Measurements from ENCODE around the gene ISG15.
"Not testable (repeated sequence)": the region's sequence is repeated elsewhere in the genome, so short reads cannot be mapped to it uniquely, and the experiment has no call there.

Gene ISG15

GRCh38 chr1:991275-991674 is 22.0 kb upstream of the ISG15 start:
- H3K9ac ChIP-seq (ENCODE audit: low read length); H3K36me3 ChIP-seq (ENCODE audit: control insufficient read depth, low read depth, low read length); H3K27ac ChIP-seq (ENCODE audit: low read length); H3K9me3 ChIP-seq (ENCODE audit: control insufficient read depth, low read depth, low read length); H3K4me1 ChIP-seq (ENCODE audit: control insufficient read depth, low read depth, low read length); H3K4me3 ChIP-seq (ENCODE audit: low read length): not testable (repeated sequence)
- H3K27me3 ChIP-seq (ENCODE audit: control insufficient read depth, insufficient read depth, low read length) = peaks cover 93% of the 10 kb centered on the region

DNA sequence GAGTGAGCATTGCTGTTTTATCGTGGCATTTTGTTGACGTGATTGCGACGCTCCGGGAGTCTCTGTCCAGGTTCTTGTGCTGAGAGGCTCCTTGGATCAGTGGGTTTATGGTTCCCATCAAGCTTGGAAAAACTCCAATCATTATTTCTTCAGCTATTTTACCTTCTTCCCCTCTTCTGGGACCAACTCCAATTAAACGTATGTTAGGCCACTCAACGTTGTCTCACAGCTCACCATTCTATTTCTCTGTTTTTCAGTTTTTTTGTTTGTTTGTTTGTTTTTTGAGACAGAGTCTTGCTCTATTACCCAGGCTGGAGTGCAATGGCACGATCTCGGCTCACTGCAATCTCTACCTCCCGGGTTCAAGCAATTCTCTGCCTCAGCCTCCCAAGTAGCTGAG is 21.4 kb upstream of the ISG15 start:
- Histone ChIP-seq H3K27ac (ENCODE audit: low read length) (no peak overlapping the region), H3K27me3 (ENCODE audit: control insufficient read depth, insufficient read depth, low read length) (peaks cover 94% of the 10 kb centered on the region), H3K9me3 (ENCODE audit: control insufficient read depth, low read depth, low read length) (no peaks in the 10 kb centered on the region), H3K9ac (ENCODE audit: low read length) (no peak overlapping the region), H3K36me3 (ENCODE audit: control insufficient read depth, low read depth, low read length) (no peaks in the 10 kb centered on the region), H3K4me3 (ENCODE audit: low read length) (no peak overlapping the region), H3K4me1 (ENCODE audit: control insufficient read depth, low read depth, low read length) (no peaks in the 10 kb centered on the region)

DNA sequence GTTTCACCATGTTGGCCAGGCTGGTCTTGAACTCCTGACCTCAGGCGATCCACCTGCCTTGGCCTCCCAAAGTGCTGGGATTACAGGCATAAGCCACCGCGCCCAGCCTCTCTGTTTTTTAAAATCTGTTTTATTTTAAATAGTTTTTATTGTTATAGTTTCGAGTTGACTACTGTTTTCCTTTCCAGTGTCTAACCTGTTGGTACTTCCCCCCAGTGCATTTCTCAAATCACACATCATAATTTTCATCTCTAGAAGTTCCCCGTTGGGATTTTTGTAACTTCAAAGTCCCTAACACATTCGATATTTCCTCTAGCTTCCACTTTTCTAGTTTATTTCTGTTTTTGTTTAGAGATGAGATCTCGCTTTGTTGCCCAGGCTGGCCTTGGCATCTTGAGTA is 20.9 kb upstream of the ISG15 start:
- Histone ChIP-seq H3K27me3 (ENCODE audit: control insufficient read depth, insufficient read depth, low read length) (peaks cover 97% of the 10 kb centered on the region), H3K9me3 (ENCODE audit: control insufficient read depth, low read depth, low read length) (no peaks in the 10 kb centered on the region), H3K9ac (ENCODE audit: low read length) (no peak overlapping the region), H3K36me3 (ENCODE audit: control insufficient read depth, low read depth, low read length) (no peaks in the 10 kb centered on the region), H3K4me1 (ENCODE audit: control insufficient read depth, low read depth, low read length) (no peaks in the 10 kb centered on the region), H3K4me3 (ENCODE audit: low read length) (no peak overlapping the region), H3K27ac (ENCODE audit: low read length) (no peak overlapping the region)

DNA sequence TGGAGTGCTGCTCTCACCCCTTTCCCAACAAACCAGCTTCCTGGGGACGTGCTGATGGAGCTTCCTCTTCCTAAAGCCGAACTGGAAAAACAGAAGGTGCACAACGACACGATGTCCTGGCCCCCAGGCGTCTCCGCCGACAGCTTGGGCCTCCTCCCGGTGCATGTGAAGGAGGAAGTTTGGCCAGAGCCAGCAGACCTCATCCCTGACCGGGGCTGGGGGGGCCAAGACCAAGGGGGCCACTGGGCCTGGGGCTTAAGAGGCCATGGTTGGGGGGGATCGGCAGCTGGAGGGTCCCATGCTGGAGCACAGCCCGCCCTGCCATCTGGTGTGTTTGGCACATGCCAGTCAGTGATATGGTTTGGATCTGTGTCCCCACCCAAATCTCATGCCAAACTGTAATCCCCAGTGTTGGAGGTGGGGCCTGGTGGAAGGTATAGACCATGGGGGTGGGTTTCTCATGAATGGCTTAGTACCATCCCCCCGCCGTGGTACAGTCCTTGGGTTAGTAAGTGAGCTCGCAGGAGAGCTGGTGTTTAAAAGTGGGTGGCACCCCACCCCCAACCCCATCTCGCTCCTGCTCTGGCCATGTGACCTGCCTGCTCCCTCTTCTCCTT is 19.8 kb upstream of the ISG15 start:
- no peaks in the 10 kb centered on the region for H3K36me3 ChIP-seq (ENCODE audit: control insufficient read depth, low read depth, low read length)
- no peak overlapping the region for H3K4me3 ChIP-seq (ENCODE audit: low read length)
- H3K4me1 ChIP-seq (ENCODE audit: control insufficient read depth, low read depth, low read length) = no peaks in the 10 kb centered on the region
- H3K27ac ChIP-seq (ENCODE audit: low read length) = no peak overlapping the region
- no peak overlapping the region for H3K9ac ChIP-seq (ENCODE audit: low read length)
- peaks cover 97% of the 10 kb centered on the region for H3K27me3 ChIP-seq (ENCODE audit: control insufficient read depth, insufficient read depth, low read length)
- no peaks in the 10 kb centered on the region for H3K9me3 ChIP-seq (ENCODE audit: control insufficient read depth, low read depth, low read length)

- H3K36me3 ChIP-seq (ENCODE audit: control insufficient read depth, low read depth, low read length); H3K9me3 ChIP-seq (ENCODE audit: control insufficient read depth, low read depth, low read length): not testable (repeated sequence)
- peaks cover 97% of the 10 kb centered on the region for H3K27me3 ChIP-seq (ENCODE audit: control insufficient read depth, insufficient read depth, low read length)
These were observed 18.8 kb upstream of the ISG15 start for GRCh38 chr1:994546-994945.

DNA sequence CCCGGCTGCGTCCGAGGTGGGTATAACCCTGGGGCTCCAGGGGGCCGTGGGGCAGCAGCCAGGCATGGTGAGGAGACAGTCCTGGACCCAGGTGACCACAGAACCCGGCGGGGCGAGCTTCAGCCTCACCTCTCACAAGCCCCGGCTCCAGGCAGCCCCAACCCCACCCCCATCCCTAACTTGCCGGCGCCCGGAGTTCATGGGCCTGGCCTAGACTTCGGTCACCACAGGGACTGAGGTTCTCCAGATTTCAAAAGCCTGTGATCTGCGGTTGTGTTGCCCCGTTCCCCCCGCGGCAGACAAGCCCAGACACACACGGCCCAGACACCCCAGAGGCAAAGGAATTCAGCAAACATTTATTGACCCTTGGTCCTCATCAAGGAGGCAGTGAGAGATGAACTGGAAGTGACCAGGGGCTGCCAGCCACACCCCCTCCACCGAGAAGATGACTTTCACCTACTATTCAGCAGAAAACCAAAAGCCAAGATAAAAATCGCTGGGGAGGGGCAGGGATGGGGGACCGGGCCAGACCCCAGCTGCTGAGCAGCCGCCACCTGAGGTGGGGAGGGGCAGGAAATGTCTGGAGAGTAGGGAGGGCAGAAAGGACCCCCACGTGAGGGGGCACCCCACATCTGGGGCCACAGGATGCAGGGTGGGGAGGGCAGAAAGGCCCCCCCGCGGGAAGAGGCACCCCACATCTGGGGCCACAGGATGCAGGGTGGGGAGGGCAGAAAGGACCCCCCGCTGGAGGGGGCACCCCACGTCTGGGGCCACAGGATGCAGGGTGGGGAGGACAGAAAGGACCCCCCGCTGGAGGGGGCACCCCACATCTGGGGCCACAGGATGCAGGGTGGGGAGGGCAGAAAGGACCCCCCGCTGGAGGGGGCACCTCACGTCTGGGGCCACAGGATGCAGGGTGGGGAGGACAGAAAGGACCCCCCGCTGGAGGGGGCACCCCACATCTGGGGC is 17.3 kb upstream of the ISG15 start:
- H3K27ac ChIP-seq (ENCODE audit: low read length) = no peak overlapping the region
- H3K36me3 ChIP-seq (ENCODE audit: control insufficient read depth, low read depth, low read length) = no peaks in the 10 kb centered on the region
- H3K27me3 ChIP-seq (ENCODE audit: control insufficient read depth, insufficient read depth, low read length) = peaks cover 98% of the 10 kb centered on the region
- H3K4me3 ChIP-seq (ENCODE audit: low read length) = no peak overlapping the region
- H3K9ac ChIP-seq (ENCODE audit: low read length) = no peak overlapping the region
- H3K9me3 ChIP-seq (ENCODE audit: control insufficient read depth, low read depth, low read length) = no peaks in the 10 kb centered on the region
- no peaks in the 10 kb centered on the region for H3K4me1 ChIP-seq (ENCODE audit: control insufficient read depth, low read depth, low read length)

More at GRCh38 chr1:994546-994945, 18.8 kb upstream of the ISG15 start:
- not testable (repeated sequence) for H3K4me1 ChIP-seq (ENCODE audit: control insufficient read depth, low read depth, low read length); H3K4me3 ChIP-seq (ENCODE audit: low read length); H3K9ac ChIP-seq (ENCODE audit: low read length); H3K27ac ChIP-seq (ENCODE audit: low read length)

GRCh38 chr1:996851-997712 is 16.2 kb upstream of the ISG15 start:
- Histone ChIP-seq H3K9ac (ENCODE audit: low read length) (no peak overlapping the region), H3K4me3 (ENCODE audit: low read length) (no peak overlapping the region), H3K36me3 (ENCODE audit: control insufficient read depth, low read depth, low read length) (no peaks in the 10 kb centered on the region), H3K9me3 (ENCODE audit: control insufficient read depth, low read depth, low read length) (no peaks in the 10 kb centered on the region), H3K27me3 (ENCODE audit: control insufficient read depth, insufficient read depth, low read length) (peaks cover 98% of the 10 kb centered on the region), H3K27ac (ENCODE audit: low read length) (no peak overlapping the region), H3K4me1 (ENCODE audit: control insufficient read depth, low read depth, low read length) (no peaks in the 10 kb centered on the region)

DNA sequence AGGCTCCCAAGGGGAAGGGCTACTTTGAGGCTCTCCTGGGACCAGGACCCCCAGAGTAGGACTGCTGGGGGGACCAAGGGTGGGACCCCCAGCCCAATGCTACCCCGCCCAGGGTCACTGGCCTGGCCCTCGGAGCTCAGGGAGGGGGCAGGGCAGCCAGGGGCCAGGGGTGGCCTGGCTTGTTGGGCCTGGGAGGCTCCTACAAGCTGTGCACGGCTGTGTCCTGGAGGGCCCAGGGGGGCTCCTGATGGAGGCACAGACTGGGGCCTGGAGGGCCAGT is 15.6 kb upstream of the ISG15 start:
- Histone ChIP-seq H3K27me3 (ENCODE audit: control insufficient read depth, insufficient read depth, low read length) (peaks cover 100% of the 10 kb centered on the region), H3K36me3 (ENCODE audit: control insufficient read depth, low read depth, low read length) (no peaks in the 10 kb centered on the region), H3K9me3 (ENCODE audit: control insufficient read depth, low read depth, low read length) (no peaks in the 10 kb centered on the region), H3K9ac (ENCODE audit: low read length) (no peak overlapping the region), H3K4me3 (ENCODE audit: low read length) (no peak overlapping the region), H3K27ac (ENCODE audit: low read length) (no peak overlapping the region), H3K4me1 (ENCODE audit: control insufficient read depth, low read depth, low read length) (no peaks in the 10 kb centered on the region)

- Histone ChIP-seq H3K27me3 (ENCODE audit: control insufficient read depth, insufficient read depth, low read length) (peaks cover 100% of the 10 kb centered on the region), H3K9me3 (ENCODE audit: control insufficient read depth, low read depth, low read length) (no peaks in the 10 kb centered on the region), H3K4me1 (ENCODE audit: control insufficient read depth, low read depth, low read length) (no peaks in the 10 kb centered on the region), H3K36me3 (ENCODE audit: control insufficient read depth, low read depth, low read length) (no peaks in the 10 kb centered on the region), H3K4me3 (ENCODE audit: low read length) (no peak overlapping the region), H3K27ac (ENCODE audit: low read length) (no peak overlapping the region), H3K9ac (ENCODE audit: low read length) (no peak overlapping the region)
These were observed 15.1 kb upstream of the ISG15 start for GRCh38 chr1:997993-998744.

DNA sequence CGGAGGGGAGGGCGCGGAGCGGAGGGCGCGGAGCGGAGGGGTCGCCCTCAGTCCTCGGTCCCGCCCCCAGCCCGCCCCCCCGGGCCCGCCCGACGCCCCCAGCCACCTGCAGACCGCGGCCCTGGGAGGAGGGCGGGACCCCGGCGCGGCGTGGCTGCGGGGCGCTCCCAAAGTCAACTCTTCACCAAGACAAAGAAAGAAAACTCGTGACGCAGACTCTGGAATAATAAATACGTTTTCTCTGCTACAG is 14.6 kb upstream of the ISG15 start:
- Histone ChIP-seq H3K9ac (ENCODE audit: low read length) (no peak overlapping the region), H3K9me3 (ENCODE audit: control insufficient read depth, low read depth, low read length) (no peaks in the 10 kb centered on the region), H3K27ac (ENCODE audit: low read length) (no peak overlapping the region), H3K27me3 (ENCODE audit: control insufficient read depth, insufficient read depth, low read length) (peaks cover 100% of the 10 kb centered on the region), H3K36me3 (ENCODE audit: control insufficient read depth, low read depth, low read length) (no peaks in the 10 kb centered on the region), H3K4me3 (ENCODE audit: low read length) (no peak overlapping the region), H3K4me1 (ENCODE audit: control insufficient read depth, low read depth, low read length) (no peaks in the 10 kb centered on the region)

- Histone ChIP-seq H3K4me1 (ENCODE audit: control insufficient read depth, low read depth, low read length) (no peaks in the 10 kb centered on the region), H3K9me3 (ENCODE audit: control insufficient read depth, low read depth, low read length) (no peaks in the 10 kb centered on the region), H3K36me3 (ENCODE audit: control insufficient read depth, low read depth, low read length) (no peaks in the 10 kb centered on the region), H3K27me3 (ENCODE audit: control insufficient read depth, insufficient read depth, low read length) (peaks cover 100% of the 10 kb centered on the region), H3K4me3 (ENCODE audit: low read length) (peak overlapping the region; percentile 9), H3K27ac (ENCODE audit: low read length) (no peak overlapping the region), H3K9ac (ENCODE audit: low read length) (no peak overlapping the region)
These were observed 14.1 kb upstream of the ISG15 start for GRCh38 chr1:998995-999724.
